Lung microvascular endothelial cell (primary cell): ENCODE data around the gene PGD. TPM values are rescaled to one million over a fixed set of nuclear protein-coding genes. Genes with fewer than 3 reads are reported as not detected.

Experiments
- total RNA-seq: library from RNA; depleted of rRNA; stranded (reverse); fragments of >200 nt; gene quantifications from 2 replicates; pipeline ENCODE4 v1.2.1, GENCODE V29; 2014

PGD gene
- total RNA-seq, 1 donor from 2014 or later, result 50.6 TPM

Other genes starting within 250 kb of the PGD start
- 19.4 and 27.6 TPM in 2 replicates for gene KIF1B, start 188.5 kb upstream of the PGD start, total RNA-seq
- gene CENPS, start 31.4 kb downstream of the PGD start, total RNA-seq, result 5.2 and 6.3 TPM in 2 replicates
- gene CORT, start 51.0 kb downstream of the PGD start, total RNA-seq, result 0.20 and 0.22 TPM in 2 replicates
- gene DFFA, start 73.5 kb downstream of the PGD start, total RNA-seq, result 29.2 and 35.7 TPM in 2 replicates
- 7.7 and 8.5 TPM in 2 replicates for gene PEX14, start 75.9 kb downstream of the PGD start, total RNA-seq